Retinal pigment epithelial cell (primary cell): ENCODE data around the gene FDXR.

Source experiments
- DNase-seq: peaks from one replicate; pipeline ENCODE4 v3.0.0-alpha.2; 2010; ENCODE audit warnings: low read depth
- H3K4me3 ChIP-seq: 2 replicates; pipeline ENCODE4 v1.5.1; 2011; ENCODE audit warnings: mild to moderate bottlenecking, low read length, control low read depth, moderate library complexity
- CTCF ChIP-seq: conservative IDR thresholded peaks from 2 replicates; pipeline ENCODE4 v1.5.1; 2011; ENCODE audit warnings: low read depth, low read length, control low read depth, inconsistent platforms

Gene FDXR

GRCh38 chr17:74904687-74905409 lies 32.1 kb upstream of the FDXR start:
- no peak for DNase-seq
- no peak overlapping the region for H3K4me3 ChIP-seq
- TF ChIP-seq CTCF, result no peak

- TF ChIP-seq CTCF, result no peak
- H3K4me3 ChIP-seq, result no peak overlapping the region
- DNase-seq, result no peak
Measured at GRCh38 chr17:74903671-74904070, 30.9 kb upstream of the FDXR start.

- TF ChIP-seq CTCF, result no peak
- DNase-seq, result no peak
- no peak overlapping the region for H3K4me3 ChIP-seq
Measured at GRCh38 chr17:74903034-74903433, 30.2 kb upstream of the FDXR start.

DNA sequence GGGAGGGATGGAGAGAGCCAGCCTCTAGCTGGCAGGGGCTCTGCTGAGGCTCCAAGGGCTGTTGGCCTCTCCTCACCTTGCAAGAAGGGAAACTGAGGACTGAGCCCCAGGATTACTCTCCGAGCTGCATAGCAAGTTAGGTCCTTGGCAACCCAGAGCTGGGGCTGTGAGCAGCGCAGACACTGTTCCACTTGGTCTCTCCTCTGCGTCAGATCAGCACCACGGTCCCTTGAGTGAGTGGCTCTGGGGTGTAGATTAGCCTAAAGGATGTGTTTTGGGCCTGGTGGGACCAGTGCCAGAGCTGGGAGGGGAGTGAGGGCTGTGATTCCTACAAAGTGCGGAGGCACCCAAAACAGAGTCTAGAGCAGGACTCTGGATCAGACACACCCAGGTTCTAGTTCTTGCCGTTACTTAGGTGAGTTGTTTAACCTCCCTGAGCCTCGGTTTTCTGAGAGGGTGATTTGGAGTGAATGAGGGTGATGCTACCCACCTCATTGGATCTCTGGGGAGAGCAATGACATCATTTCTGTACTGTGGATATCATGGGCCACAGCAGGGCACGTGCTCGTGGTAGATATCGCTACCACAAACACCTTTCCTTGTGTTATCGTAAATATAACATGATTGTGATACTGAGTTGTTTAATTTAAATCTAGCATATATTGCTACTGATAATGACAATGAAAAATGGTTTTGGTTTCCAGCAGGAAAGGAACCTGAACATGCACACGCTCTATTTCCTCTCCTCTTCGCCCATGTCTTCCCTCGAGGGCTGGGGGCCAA lies 28.8 kb upstream of the FDXR start:
- no peak for TF ChIP-seq CTCF
- no peak for DNase-seq
- no peak overlapping the region for H3K4me3 ChIP-seq

DNA sequence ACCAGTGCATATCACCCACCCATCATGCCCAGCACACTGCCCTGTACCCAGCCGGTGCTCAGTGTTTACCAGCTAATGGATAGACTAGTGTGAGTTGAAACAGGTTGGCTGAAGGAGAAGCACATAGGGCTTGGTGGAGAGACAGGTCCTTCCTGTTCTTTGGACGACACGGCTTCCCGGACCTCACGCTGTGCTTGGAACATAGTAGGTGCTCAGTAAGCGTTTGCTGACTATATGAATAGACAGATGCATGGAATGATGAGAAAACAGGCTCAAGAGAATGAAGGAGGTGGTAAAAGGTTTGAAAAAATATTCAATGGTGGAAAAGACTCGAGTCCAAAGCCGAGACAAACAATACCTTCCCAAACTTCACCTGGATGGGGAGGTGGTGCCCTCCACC lies 27.4 kb upstream of the FDXR start:
- TF ChIP-seq CTCF, result no peak
- no peak overlapping the region for H3K4me3 ChIP-seq
- no peak for DNase-seq

DNA sequence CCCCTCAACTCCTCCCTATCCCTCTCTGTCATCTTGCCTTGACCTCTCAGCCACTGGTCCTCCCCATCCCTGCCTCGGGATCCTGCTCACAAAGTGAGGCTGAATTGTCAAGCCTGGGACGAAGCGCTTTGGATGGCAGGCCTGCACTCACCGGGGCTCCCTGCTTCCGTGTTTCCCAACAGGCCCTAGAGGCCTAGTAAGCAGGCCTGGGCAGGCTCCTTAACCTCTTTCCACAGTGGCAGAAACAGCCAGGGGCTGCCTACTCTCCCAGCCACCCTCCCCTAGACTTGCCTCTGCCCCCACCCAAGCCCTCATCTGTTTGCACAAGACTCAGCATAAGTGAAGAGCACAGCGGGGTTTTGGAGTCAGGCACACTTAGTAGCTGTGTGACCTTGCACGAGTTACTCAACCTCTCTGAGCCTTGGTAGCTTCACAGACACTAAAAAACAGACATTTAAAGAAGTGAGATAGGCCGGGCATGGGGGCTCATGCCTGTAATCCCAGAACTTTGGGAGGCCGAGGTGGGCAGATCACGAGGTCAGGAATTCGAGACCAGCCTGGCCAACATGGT lies 25.7 kb upstream of the FDXR start:
- no peak for TF ChIP-seq CTCF
- no peak for DNase-seq
- H3K4me3 ChIP-seq, result no peak overlapping the region
